Natural killer cell treated with Interleukin-12 subunit alpha and Interleukin-12 subunit beta and Interleukin-15 and Interleukin-18, amount 100 ng/mL, for 72 hours (primary cell): ENCODE measurements around the gene PRPF31. TPM values are rescaled to one million over a fixed set of nuclear protein-coding genes. Genes with fewer than 3 reads are reported as not detected.

ENCODE experiments used
- ATAC-seq, 2 donors: fragments of 150-1000 bp; cut with Tn5 transposase in 1 of 2; sonication (Bioruptor Pico), chemical (Tn5 transposase) in 1 of 2; 2 replicates each; pipeline ENCODE4 v1.10.0; 2021
- DNase-seq: peaks from one replicate; pipeline ENCODE4 v3.0.0; 2022; ENCODE audit warnings: low spot score
- H3K27ac Mint-ChIP-seq, 2 donors: 1 replicate in 1 of 2; 2 replicates in 1 of 2; pipeline ENCODE4 v1.8.0; 2022; ENCODE audit warnings: mixed read lengths in 2 of 2, mild to moderate bottlenecking in 1 of 2, moderate library complexity in 1 of 2
- H3K27me3 Mint-ChIP-seq, 2 donors: 1 replicate in 1 of 2; 2 replicates in 1 of 2; pipeline ENCODE4 v1.8.0; 2022; ENCODE audit warnings: mixed read lengths in 2 of 2
- H3K36me3 Mint-ChIP-seq: one replicate; pipeline ENCODE4 v1.8.0; 2022; ENCODE audit warnings: mixed read lengths
- H3K4me1 Mint-ChIP-seq, 2 donors: 1 replicate in 1 of 2; 2 replicates in 1 of 2; pipeline ENCODE4 v1.8.0; 2022; ENCODE audit warnings: low read depth in 2 of 2, mixed read lengths in 2 of 2, mild to moderate bottlenecking in 1 of 2
- H3K4me3 Mint-ChIP-seq: one replicate; pipeline ENCODE4 v1.8.0; 2022; ENCODE audit warnings: mixed read lengths
- H3K9me3 Mint-ChIP-seq: 2 replicates; pipeline ENCODE4 v1.8.0; 2022; ENCODE audit warnings: mixed read lengths
- total RNA-seq, 2 donors: library from RNA; stranded (reverse); gene quantifications; one replicate each; pipeline ENCODE4 v1.2.3, GENCODE V29; 2022

PRPF31 gene
- total RNA-seq, 2 donors from 2014 or later = 89.5 to 110 TPM

DNA sequence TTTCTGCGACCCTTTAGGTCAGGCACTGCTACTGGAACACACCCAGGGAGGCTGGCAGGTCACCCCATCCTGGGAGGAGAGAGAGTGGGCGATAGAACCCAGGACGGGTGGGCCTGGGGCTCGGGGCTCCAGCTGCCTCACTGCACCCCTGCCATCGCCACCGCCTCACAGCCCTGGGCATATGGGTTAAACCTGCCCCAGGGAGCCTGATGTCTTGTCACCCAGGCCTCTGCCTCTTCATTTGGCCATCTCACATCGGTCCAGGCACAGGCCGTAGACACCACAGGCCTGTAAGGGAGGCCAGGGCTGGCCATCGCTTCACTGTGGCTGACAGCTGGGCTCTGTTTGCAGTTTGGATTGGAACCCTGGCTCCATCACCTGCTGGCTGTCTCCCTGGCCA, 10.2 kb downstream of the PRPF31 start:
- DNase-seq = no peak
- Mint-ChIP-seq H3K4me3 (no peak overlapping the region), H3K36me3 (no peaks in the 10 kb centered on the region), H3K9me3 (no peaks in the 10 kb centered on the region), H3K27ac (no peak overlapping the region), H3K27me3 (no peaks in the 10 kb centered on the region), H3K4me1 (no peaks in the 10 kb centered on the region)
- no peak for ATAC-seq

DNA sequence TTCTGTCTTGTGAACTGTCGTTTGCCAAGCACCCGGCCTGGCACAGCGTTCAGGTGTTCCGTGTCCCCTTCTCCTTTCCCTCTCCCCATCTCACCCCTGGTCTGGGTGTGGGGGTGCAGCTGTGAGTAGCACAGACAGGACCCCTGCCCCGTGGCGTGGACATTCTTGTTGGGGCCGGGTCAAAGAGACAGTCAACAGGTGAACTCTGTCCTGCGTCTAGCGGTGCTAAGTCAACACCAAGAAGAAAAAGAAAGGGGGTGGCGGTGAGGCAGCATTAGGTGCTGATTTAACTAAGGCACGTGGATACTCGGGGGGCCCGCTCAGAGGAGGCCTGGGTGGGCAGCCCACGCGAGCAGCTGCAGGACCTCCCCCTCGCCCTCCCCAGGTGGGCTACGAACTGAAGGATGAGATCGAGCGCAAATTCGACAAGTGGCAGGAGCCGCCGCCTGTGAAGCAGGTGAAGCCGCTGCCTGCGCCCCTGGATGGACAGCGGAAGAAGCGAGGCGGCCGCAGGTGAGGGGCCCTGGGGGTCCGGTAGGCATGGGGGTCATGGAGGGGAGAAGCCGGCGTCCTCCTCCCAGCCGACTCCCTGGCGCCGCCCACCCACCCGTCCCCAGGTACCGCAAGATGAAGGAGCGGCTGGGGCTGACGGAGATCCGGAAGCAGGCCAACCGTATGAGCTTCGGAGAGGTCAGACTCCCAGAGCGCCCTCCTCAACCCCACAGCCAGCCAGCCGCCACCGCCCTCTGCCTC, 12.3 kb downstream of the PRPF31 start:
- no peak for DNase-seq

DNA sequence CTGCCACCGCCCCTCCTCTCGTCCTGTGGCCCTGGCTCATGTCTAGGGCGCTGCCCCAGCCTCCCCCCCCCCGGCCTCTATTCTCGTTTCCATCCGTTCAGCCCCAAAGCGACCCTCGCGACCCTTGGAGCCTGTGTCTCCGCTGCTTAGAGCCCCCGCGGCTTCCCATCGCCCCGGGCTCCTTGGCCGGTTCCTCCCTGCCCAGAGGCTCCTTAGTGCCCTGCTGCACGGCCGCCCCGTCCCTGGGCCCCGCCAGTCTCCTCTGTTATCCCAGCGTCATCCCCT, 12.8 kb downstream of the PRPF31 start:
- Mint-ChIP-seq H3K4me3 (no peak overlapping the region), H3K9me3 (no peaks in the 10 kb centered on the region), H3K27me3 (no peaks in the 10 kb centered on the region), H3K36me3 (no peaks in the 10 kb centered on the region), H3K4me1 (no peaks in the 10 kb centered on the region), H3K27ac (no peak overlapping the region)
- no peak for ATAC-seq
- DNase-seq = no peak

More for the DNA sequence above, 12.3 kb downstream of the PRPF31 start:
- Mint-ChIP-seq H3K27me3 (no peaks in the 10 kb centered on the region), H3K4me1 (no peaks in the 10 kb centered on the region), H3K4me3 (no peak overlapping the region), H3K27ac (no peak overlapping the region), H3K9me3 (no peaks in the 10 kb centered on the region), H3K36me3 (no peaks in the 10 kb centered on the region)
- no peak for ATAC-seq

DNA sequence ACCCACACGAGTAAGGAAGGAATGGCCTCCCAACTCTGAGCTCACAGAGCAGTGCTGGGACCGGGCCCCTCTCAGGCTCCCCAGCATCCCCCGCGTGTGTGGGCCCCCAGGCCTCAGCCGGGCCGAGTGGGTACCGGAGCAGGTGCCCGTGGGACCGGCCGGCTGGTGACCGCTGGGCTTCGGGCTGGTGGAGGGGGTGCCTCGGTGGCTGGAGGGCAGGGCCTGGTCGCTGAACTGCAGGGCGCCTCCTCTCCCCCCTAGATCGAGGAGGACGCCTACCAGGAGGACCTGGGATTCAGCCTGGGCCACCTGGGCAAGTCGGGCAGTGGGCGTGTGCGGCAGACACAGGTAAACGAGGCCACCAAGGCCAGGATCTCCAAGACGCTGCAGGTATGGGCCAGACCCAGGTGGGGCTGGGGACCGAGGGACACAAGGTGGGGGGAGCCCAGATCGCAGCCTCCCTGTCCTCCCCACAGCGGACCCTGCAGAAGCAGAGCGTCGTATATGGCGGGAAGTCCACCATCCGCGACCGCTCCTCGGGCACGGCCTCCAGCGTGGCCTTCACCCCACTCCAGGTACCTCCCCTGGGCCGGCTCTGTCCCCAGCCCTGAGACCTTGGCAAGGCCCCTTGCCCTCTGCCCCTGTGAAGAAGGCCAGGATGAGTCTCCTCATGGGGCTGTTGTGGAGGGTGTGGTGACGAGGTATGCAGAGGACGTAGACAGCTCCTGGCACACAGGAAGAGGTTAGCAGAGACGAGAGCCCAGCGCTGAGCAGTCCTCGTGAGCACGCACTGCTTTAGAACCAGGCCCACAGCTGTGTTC, 13.5 kb downstream of the PRPF31 start:
- Mint-ChIP-seq H3K27me3 (no peaks in the 10 kb centered on the region), H3K27ac (no peak overlapping the region), H3K9me3 (no peaks in the 10 kb centered on the region), H3K36me3 (no peaks in the 10 kb centered on the region), H3K4me3 (no peak overlapping the region), H3K4me1 (no peaks in the 10 kb centered on the region)
- ATAC-seq (no peak), DNase-seq (no peak)

DNA sequence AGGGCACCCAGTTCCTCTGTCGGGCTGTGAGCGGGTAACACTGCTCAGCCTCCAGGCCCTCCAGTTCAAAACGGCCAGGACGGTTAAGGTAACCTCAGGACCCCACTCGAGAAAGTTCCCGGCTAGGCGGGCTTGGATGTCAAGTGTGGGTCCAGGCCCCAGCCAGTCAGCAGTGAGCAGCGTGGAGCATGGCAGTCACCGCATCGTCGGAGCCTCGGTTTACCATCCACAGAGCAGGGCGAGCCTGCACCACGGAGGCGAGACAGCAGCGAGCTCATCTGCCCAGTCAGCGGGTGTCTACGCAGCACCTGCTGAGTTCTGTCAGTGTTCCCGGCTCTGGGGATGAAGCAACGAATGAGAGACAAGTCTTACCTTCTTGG, 14.1 kb downstream of the PRPF31 start:
- DNase-seq (no peak), ATAC-seq (no peak)
- Mint-ChIP-seq H3K4me1 (peaks cover 4 to 5% of the 10 kb centered on the region in 2 donors), H3K27me3 (no peaks in the 10 kb centered on the region), H3K9me3 (no peaks in the 10 kb centered on the region), H3K4me3 (no peak overlapping the region), H3K27ac (no peak overlapping the region), H3K36me3 (no peaks in the 10 kb centered on the region)

DNA sequence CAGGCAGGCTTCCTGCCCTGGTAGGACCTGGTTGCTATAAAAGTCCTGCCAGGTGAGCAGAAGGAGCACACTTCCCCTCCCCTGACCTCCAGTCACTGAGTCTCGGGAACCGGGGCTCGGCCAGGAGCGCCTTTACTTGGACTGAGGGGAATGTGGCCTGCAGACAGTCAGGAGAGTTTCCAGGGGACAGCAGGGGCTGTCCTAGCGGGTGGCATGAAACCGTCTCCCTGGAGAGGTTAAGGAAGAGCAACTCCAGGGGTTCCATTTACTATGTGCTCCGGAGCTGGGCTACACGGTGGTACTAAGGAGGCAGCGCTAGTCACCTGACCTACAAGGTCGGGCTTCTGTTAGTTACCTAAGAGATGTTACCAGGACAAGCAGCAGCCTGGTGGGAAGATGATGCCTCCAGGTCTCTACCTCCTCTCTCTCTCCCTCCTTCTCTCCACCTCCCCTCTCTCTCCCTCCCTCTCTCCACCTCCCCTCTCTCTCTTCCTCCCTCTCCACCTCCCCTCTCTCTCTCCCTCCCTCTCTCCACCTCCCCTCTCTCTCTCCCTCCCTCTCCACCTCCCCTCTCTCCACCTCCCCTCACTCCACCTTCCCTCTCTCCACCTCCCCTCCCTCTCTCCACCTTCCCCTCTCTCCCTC, 17.9 kb downstream of the PRPF31 start:
- Mint-ChIP-seq H3K4me1 (peaks cover 15 to 18% of the 10 kb centered on the region in 2 donors), H3K36me3 (no peaks in the 10 kb centered on the region), H3K27ac (no peak overlapping the region), H3K4me3 (no peak overlapping the region), H3K27me3 (no peaks in the 10 kb centered on the region), H3K9me3 (no peaks in the 10 kb centered on the region)
- DNase-seq = no peak
- no peak for ATAC-seq

DNA sequence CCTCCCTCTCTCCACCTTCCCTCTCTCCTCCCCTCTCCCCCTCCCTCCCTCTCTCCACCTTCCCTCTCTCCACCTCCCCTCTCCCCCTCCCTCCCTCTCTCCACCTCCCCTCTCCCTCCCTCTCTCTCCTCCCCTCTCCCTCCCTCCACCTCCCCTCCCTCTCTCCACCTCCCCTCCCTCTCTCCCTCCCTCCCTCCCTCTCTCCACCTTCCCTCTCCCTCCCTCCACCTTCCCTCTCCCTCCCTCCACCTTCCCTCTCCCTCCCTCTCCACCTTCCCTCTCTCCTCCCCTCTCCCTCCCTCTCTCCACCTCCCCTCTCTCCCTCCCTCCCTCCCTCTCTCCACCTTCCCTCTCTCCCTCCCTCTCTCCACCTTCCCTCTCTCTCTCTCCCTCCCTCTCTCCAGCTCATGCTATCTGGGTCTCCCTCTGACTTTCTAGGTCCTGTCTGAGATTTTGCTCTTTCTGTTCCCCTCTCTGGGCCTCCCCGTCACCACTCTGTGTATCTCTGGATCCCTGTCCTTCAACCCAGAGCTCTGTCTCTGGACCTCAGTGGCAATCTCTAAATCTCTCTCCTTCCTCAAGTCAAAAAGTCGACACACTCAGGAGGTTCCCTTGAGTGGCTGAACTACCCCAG, 18.5 kb downstream of the PRPF31 start:
- H3K4me1 Mint-ChIP-seq = peaks cover 21 to 24% of the 10 kb centered on the region in 2 donors
- H3K27ac Mint-ChIP-seq = peak overlapping the region in 1 of 2 donors; percentile 64
- DNase-seq (no peak), ATAC-seq (no peak)
- H3K27me3 Mint-ChIP-seq = no peaks in the 10 kb centered on the region
- no peaks in the 10 kb centered on the region for H3K9me3 Mint-ChIP-seq
- no peaks in the 10 kb centered on the region for H3K36me3 Mint-ChIP-seq
- no peak overlapping the region for H3K4me3 Mint-ChIP-seq

DNA sequence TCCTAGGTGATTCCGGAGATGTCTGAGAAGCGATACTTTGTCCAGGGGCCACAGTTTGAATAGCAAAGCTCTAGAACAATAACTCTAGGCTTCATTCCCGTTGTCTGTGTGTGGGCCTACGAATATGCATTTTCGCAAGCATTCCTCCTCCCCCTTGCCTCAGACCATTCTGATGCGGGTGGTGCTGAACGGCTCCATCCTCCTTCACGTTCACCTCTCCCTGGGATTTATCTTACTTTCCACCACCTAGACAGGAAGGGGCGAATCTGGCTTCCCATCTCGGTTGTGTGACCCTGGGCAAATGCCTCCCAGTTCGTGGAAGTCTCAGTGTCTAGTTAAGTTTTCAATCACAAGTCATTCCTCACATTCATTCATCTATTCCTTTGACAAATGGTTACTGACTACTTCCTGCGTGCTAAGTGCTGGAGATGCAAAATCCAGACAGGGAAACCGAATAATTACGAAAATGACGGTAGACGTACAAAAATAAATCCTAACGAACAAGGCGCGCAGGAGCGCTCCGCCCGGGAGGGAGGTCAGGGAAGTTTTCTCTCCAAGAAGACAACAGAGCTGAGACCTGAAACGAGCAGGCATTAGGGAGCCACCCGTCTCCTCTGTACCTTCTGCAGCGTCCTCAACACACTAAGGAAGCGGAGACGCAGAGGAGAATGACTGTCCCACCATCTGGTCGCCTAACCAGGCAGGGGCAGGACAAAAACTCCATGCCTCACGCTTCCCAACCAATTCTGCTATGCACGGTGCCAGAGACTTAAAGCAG, 20.7 kb downstream of the PRPF31 start:
- H3K4me3 Mint-ChIP-seq = peak overlapping the region; percentile 95
- no peaks in the 10 kb centered on the region for H3K27me3 Mint-ChIP-seq
- ATAC-seq = no peak
- no peak for DNase-seq
- H3K4me1 Mint-ChIP-seq = peaks cover 38 to 41% of the 10 kb centered on the region in 2 donors
- no peaks in the 10 kb centered on the region for H3K36me3 Mint-ChIP-seq
- H3K27ac Mint-ChIP-seq = peak overlapping the region; percentile 77 to 78
- H3K9me3 Mint-ChIP-seq = no peaks in the 10 kb centered on the region

DNA sequence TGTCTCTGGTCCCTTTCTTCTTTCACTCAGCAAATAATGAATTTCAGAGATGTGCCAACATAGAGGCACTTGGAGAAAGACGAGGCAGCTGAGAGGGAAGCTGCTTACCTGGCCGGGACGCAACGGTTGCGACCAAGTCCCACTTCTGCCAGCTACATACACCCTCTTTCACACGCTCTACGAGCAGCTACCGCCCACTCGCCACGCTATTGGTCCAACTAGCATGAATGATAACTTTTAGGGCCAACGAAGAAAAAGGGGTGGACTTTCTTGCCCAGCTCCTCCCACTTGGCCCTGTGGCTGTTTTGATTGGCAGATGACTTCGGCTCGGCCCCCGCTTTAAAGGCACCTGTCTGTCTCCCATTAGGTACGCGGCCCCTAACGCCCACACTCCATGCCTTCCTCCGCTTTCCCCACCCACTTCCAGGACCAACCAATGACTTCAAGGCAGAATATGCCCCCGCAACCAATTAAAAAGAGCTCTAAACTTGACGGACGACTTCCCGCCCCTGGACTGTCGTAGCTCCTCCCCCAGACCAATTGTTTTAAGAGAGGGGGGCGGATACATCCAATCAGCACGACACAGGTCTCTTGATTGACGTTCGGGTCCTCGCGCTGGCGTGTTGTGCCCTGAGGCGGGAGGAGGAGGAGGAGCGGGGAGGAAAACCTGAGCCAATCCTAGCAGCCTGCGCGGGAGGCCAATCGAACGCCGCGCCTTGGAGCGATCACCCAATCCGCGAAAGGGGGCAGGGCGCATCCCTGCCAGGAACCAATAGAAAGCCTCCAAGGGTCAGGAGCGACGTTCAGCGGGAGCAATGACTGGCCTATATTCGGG, 21.5 kb downstream of the PRPF31 start:
- peak overlapping the region; percentile 77 to 78 for H3K27ac Mint-ChIP-seq
- DNase-seq (peak; percentile 100), ATAC-seq (peak; percentile 91 to 93)
- H3K4me1 Mint-ChIP-seq = peaks cover 46 to 49% of the 10 kb centered on the region in 2 donors
- no peaks in the 10 kb centered on the region for H3K27me3 Mint-ChIP-seq
- H3K4me3 Mint-ChIP-seq = peak overlapping the region; percentile 95
- H3K9me3 Mint-ChIP-seq = no peaks in the 10 kb centered on the region
- H3K36me3 Mint-ChIP-seq = no peaks in the 10 kb centered on the region

DNA sequence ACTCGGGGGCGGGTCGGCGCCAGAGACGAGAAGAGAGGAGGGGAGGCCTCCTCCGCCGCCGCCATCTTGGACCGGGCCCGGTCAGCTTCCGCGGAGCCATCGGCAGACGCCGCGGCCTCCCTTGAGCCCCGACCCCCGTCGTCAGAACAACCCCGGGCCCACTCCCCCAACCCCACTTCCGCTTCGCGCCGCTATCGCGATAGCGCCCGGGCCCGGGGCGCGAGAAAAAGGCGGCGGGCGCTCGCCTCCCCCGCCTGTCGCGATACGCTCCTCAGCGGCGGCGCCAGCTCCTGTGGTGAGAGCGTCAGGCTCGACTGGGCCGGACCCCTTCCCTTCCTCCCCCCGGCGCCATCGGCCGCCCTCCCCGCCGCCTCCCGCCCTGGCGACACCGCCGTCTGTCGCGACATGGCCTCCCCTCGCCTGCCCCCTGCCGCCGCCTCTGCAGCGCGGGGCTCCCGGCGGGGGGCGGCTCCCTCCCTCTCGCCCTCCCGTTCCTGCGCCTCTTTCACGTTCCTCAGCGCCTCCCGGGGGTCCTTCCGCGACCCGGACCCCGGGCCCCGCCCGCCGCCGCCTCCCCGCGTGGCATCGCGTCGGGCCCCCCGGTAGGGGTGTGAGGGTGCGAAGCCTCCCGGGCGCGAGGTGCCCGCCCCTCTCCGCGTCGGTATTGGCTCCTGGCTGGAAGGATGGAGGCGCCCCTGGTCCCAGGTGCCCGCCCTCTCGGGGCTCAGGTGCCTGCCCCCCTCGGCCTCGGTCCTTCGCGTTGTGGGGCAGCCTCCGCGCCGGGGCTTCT, 22.3 kb downstream of the PRPF31 start, which contains the start of gene CNOT3:
Gene CNOT3 (plus strand): TSS at position 64 of the 790 bp plus-strand sequence. CDS start 5,217 bp downstream, outside the sequence.
- Mint-ChIP-seq H3K9me3 (no peaks in the 10 kb centered on the region), H3K27me3 (no peaks in the 10 kb centered on the region), H3K4me1 (peaks cover 51 to 52% of the 10 kb centered on the region in 2 donors), H3K4me3 (peak within 1 kb of the TSS; percentile 95), H3K36me3 (no peaks in the 10 kb centered on the region), H3K27ac (peak within 1 kb of the TSS; percentile 93 to 94)
- ATAC-seq (no peak), DNase-seq (no peak)

DNA sequence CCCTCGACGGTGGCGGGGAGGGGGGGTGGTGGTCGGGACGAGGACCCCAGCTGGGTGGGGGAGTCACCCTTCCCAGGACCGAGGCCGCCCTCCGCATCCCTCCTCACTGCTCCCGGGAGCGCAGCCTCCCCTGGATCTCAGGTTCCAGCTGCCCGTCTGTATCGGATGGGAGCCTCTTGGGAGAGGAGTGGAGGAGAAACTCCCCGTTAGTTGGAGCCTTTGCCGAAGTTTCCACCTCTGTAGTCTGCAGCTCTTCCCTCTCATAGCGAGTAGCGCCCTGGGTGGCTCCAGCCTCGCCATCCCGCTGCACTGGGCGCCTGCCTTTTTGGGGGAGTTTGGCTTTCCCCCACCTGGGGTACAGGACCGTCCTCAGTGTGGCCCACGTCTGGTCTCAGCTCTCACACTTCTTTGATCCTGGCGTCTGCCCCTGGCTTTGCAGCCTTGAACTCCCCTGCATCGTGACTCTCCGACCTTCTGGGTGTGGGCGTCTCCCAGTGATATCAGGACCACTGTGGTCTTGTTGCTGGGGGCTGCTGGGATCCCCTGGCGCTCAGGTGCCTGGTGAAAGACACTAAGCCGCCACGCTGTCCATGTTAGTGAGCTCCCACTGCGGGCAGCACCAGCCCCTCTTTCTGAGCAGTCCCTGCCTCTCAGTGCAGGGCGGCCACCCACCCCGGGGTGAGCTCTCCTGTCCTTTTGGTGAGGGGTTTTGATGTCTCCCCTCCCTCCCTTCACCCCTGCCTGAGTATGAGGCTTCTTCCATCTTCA, 23.1 kb downstream of the PRPF31 start:
- no peak for ATAC-seq
- Mint-ChIP-seq H3K4me3 (peak overlapping the region; percentile 94), H3K4me1 (peaks cover 51 to 58% of the 10 kb centered on the region in 2 donors)

More for the DNA sequence above, 23.1 kb downstream of the PRPF31 start:
- peak overlapping the region; percentile 93 to 94 for H3K27ac Mint-ChIP-seq
- peaks cover 4% of the 10 kb centered on the region for H3K36me3 Mint-ChIP-seq
- no peaks in the 10 kb centered on the region for H3K27me3 Mint-ChIP-seq
- no peak for DNase-seq
- H3K9me3 Mint-ChIP-seq = no peaks in the 10 kb centered on the region
